Lung (tissue), 12 donors: Measurements from ENCODE around the gene OS9. TPM values are rescaled to one million over a fixed set of nuclear protein-coding genes. Genes with fewer than 3 reads are reported as not detected.

ENCODE experiments used
- ATAC-seq: fragments of 200-7000 bp; cut with Tn5 transposase; one replicate; pipeline ENCODE4 v1.9.1; 2020; ENCODE audit warnings: moderate number of reproducible peaks; ENCODE audit not compliant: insufficient read depth, low FRiP score
- DNase-seq, 3 donors: peaks; one replicate each; pipeline ENCODE4 v3.0.0-alpha.2; 2013 to 2017
- H3K27ac ChIP-seq, 2 donors: one replicate each; pipeline ENCODE4 v1.5.1; 2013; ENCODE audit warnings: mild to moderate bottlenecking in 2 of 2, moderate library complexity in 2 of 2, control low read depth in 1 of 2, inconsistent platforms in 1 of 2, low read depth in 1 of 2, low read length in 1 of 2
- H3K27me3 ChIP-seq, 3 donors: one replicate each; pipeline ENCODE4 v1.5.1; 2013; ENCODE audit warnings: low read length in 2 of 3; ENCODE audit not compliant: control insufficient read depth in 3 of 3, insufficient read depth in 3 of 3
- H3K36me3 ChIP-seq, 4 donors: one replicate each; pipeline ENCODE4 v1.5.1; 2013; ENCODE audit warnings: low read length in 4 of 4, mild to moderate bottlenecking in 1 of 4, moderate library complexity in 1 of 4; ENCODE audit not compliant: control insufficient read depth in 4 of 4, insufficient read depth in 4 of 4
- H3K4me1 ChIP-seq, 5 donors: one replicate each; pipeline ENCODE4 v1.5.1; 2013; ENCODE audit warnings: low read length in 5 of 5, mild to moderate bottlenecking in 2 of 5, moderate library complexity in 1 of 5; ENCODE audit not compliant: control insufficient read depth in 5 of 5, insufficient read depth in 5 of 5
- H3K4me3 ChIP-seq: one replicate; pipeline ENCODE4 v1.5.1; 2013; ENCODE audit warnings: mild to moderate bottlenecking, control low read depth, moderate library complexity
- H3K9ac ChIP-seq, 2 donors: one replicate each; pipeline ENCODE4 v1.5.1; 2013; ENCODE audit warnings: low read length in 2 of 2, control low read depth in 1 of 2; ENCODE audit not compliant: insufficient read depth in 1 of 2
- H3K9me3 ChIP-seq, 4 donors: one replicate each; pipeline ENCODE4 v1.5.1; 2013; ENCODE audit warnings: low read length in 3 of 4, mild to moderate bottlenecking in 1 of 4, moderate library complexity in 1 of 4; ENCODE audit not compliant: control insufficient read depth in 4 of 4, insufficient read depth in 3 of 4
- WGBS, 2 donors: extraction: QIAGEN DNeasy Blood & Tissue Kit; methylation state at CpG; one replicate each; pipeline ENCODE4 v1.1.7; 2013; 5-methylcytosine and 5-hydroxymethylcytosine counted together
- polyA plus RNA-seq, 2 donors: library from polyadenylated mRNA; stranded (reverse); fragments of 200-250 nt; gene quantifications; one replicate each; pipeline ENCODE4 v1.2.1, GENCODE V29; 2013
- total RNA-seq, 2 donors: library from RNA; depleted of rRNA in 1 of 2; stranded (reverse); fragments of >200 nt in 1 of 2; gene quantifications; one replicate each; pipeline ENCODE4 v1.2.1, GENCODE V29; 2014 to 2021
- TF ChIP-seq, protein P1 (sequence below): IDR thresholded peaks from 2 replicates; pipeline ENCODE4 v1.5.1; 2012; ENCODE audit warnings: mild to moderate bottlenecking; ENCODE audit errors: control extremely low read depth, extremely low read depth
- donor health status: control.
- donor health status: control.
- donor health status: Bipolar disorder and iron deficiency.
- donor health status: healthy.
- donor health status: DM: yes; HTN: yes; CAD: no.

The OS9 gene
- total and polyA plus RNA-seq, 4 donors = 144 to 356 (median 249) TPM

DNA sequence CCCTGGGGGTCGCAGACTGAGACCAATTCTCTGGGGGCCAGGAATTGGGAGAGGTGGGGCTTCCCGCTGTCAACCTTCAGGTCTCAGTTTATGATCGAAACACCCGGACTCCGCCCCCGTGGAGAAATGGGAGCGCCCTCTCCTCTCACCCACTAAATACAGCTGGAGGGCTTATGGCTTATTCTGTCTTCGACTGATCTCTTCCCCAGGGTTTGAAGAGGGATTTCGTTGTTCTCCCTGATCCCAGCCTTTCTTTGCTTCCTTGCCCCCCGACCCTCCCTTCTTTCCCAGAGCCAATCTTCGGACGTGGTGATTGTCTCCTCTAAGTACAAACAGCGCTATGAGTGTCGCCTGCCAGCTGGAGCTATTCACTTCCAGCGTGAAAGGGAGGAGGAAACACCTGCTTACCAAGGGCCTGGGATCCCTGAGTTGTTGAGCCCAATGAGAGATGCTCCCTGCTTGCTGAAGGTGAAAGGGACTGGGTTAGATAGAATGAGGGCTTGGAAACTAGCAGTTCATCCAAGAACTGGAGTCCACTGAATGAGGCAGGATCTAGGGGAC, 607 bp downstream of the OS9 start:
- Histone ChIP-seq H3K4me3 (peak overlapping the region; percentile 92), H3K9me3 (no peaks in the 10 kb centered on the region), H3K9ac (peak overlapping the region; percentile 47 to 86), H3K27ac (peak overlapping the region; percentile 64 to 93), H3K27me3 (no peaks in the 10 kb centered on the region), H3K4me1 (peaks cover 0 to 11% (median 4%) of the 10 kb centered on the region in 5 donors), H3K36me3 (peaks cover 9 to 28% (median 15%) of the 10 kb centered on the region in 4 donors)
- ATAC-seq (no peak), DNase-seq (peak; percentile 33 to 57 (median 39))
- 1% methylated on average over 15 of the region's 15 CpGs for WGBS, 2 donors
- TF ChIP-seq, protein P1, sequence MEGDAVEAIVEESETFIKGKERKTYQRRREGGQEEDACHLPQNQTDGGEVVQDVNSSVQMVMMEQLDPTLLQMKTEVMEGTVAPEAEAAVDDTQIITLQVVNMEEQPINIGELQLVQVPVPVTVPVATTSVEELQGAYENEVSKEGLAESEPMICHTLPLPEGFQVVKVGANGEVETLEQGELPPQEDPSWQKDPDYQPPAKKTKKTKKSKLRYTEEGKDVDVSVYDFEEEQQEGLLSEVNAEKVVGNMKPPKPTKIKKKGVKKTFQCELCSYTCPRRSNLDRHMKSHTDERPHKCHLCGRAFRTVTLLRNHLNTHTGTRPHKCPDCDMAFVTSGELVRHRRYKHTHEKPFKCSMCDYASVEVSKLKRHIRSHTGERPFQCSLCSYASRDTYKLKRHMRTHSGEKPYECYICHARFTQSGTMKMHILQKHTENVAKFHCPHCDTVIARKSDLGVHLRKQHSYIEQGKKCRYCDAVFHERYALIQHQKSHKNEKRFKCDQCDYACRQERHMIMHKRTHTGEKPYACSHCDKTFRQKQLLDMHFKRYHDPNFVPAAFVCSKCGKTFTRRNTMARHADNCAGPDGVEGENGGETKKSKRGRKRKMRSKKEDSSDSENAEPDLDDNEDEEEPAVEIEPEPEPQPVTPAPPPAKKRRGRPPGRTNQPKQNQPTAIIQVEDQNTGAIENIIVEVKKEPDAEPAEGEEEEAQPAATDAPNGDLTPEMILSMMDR = no peak

DNA sequence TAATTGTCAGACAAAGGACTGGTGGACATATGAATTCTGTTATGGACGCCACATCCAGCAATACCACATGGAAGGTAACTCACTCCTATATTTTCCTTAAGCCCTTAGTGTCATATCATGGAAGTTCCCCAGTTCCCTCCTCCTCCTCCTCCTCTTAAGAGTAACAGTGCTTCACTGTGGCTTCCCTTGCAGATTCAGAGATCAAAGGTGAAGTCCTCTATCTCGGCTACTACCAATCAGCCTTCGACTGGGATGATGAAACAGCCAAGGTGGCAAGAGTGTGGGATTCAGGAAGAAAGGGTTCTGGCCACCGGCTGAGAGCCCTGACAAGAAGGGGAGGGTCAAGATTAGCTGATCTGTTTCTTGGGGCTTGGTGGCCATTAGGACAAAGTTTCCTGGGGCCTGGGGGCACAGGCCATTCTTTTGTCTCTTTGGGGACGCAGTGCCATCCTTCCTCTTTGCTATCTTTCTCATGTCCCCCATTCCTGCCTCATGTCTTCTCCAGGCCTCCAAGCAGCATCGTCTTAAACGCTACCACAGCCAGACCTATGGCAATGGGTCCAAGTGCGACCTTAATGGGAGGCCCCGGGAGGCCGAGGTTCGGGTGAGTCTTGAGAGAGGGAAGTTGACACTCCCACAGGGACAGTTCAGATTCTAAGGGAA, 2.0 kb downstream of the OS9 start:
- H3K36me3 ChIP-seq = peaks cover 9 to 33% (median 15%) of the 10 kb centered on the region in 4 donors
- ATAC-seq (no peak), DNase-seq (no peak)
- 94 to 95% methylated on average over 11 of the region's 11 CpGs for WGBS, 2 donors
- no peak overlapping the region for H3K27ac ChIP-seq
- no peaks in the 10 kb centered on the region for H3K27me3 ChIP-seq
- no peak overlapping the region for H3K9ac ChIP-seq
- no peak overlapping the region for H3K4me3 ChIP-seq
- H3K9me3 ChIP-seq = no peaks in the 10 kb centered on the region
- TF ChIP-seq, protein P1 = no peak
- H3K4me1 ChIP-seq = peaks cover 0 to 11% (median 4%) of the 10 kb centered on the region in 5 donors

DNA sequence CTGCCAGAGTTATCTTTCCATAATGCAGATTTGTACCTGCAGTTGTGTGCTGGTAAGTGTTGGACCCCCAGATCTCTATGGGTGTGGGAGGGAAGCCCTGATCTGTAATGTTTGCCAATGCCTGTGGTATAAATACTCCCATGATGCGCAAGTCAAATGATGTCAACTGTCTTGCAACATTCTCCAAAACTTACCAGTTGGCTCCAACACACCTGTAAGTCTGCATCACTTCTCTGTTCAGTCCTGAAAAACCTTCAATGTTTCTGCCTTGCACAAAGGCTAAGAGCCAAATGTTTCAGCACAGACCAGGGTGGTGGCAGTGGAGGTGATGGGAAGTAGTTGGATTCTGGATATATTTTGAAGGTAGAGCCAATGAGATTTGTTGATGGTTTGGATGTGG, 3.1 kb downstream of the OS9 start:
- H3K36me3 ChIP-seq = peaks cover 9 to 33% (median 15%) of the 10 kb centered on the region in 4 donors

More for the DNA sequence above, 3.1 kb downstream of the OS9 start:
- 98 to 100% methylated on average over 1 of the region's 1 CpG for WGBS, 2 donors
- no peaks in the 10 kb centered on the region for H3K9me3 ChIP-seq
- H3K9ac ChIP-seq = no peak overlapping the region
- TF ChIP-seq, protein P1 = no peak
- ATAC-seq = no peak
- no peak overlapping the region for H3K4me3 ChIP-seq
- H3K27me3 ChIP-seq = no peaks in the 10 kb centered on the region
- peaks cover 0 to 11% (median 4%) of the 10 kb centered on the region in 5 donors for H3K4me1 ChIP-seq
- no peak overlapping the region for H3K27ac ChIP-seq
- no peak for DNase-seq
